PFSK-1 (cell line): ENCODE results near the gene LEP.

ENCODE experiments used
- SIN3A ChIP-seq: IDR thresholded peaks from 2 replicates; pipeline ENCODE4 v1.6.1; 2012; ENCODE audit warnings: mild to moderate bottlenecking, low read length, moderate library complexity, borderline replicate concordance; ENCODE audit not compliant: insufficient read depth
- TAF1 ChIP-seq: IDR thresholded peaks from 2 replicates; pipeline ENCODE4 v1.6.1; 2012; ENCODE audit warnings: low read length, control low read depth, borderline replicate concordance; ENCODE audit not compliant: insufficient read depth

DNA sequence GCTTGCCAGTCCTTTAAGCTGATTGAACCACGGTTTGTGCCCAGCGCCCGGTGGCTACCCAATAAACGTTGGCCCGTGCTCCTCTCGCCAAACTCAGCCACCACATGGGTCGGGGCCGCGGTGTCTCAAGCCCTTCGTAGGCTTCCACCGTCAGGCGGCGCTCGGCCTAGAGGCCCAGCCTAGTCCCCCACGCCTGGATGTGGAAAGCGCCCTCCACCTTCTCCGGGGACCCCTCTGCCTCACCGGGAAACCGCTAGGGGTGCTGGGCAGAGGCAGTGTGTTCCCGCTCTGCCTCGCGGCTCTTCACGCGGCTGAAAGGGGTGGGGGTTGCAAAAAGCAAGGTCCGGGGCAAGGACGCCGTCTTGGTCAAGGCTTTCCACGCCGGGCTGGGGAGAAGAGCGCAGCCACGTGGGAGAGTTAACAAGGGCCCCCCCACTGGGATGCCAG lies 29.8 kb downstream of the LEP start:
- TF ChIP-seq SIN3A (no peak), TAF1 (no peak)
